H1 (cell line): Measurements from ENCODE around the gene KNOP1. TPM values are rescaled to one million over a fixed set of nuclear protein-coding genes. Genes with fewer than 3 reads are reported as not detected.

Experiments used
- CTCF ChIA-PET: fragments of 300-600 bp; sonication (Branson Sonifier 250); formaldehyde crosslinking; loops from one replicate; lab custom pipeline; 2021; ENCODE audit not compliant: partially characterized antibody; lab: Charles Lee
- POLR2A ChIA-PET: fragments of 300-600 bp; sonication (Branson Sonifier 250); formaldehyde crosslinking; loops from one replicate; lab custom pipeline; 2021; ENCODE audit warnings: inconsistent platforms; ENCODE audit not compliant: partially characterized antibody; lab: Charles Lee
- DNase-seq, 2 experiments: peaks; one replicate each; pipeline versions ENCODE4 v3.0.0 to v3.0.0-alpha.2; 2010 to 2022; ENCODE audit warnings: low spot score in 2 of 2, low read depth in 1 of 2, mixed read lengths in 1 of 2
- FAIRE-seq: peaks from 2 replicates; lab custom pipeline; 2011; peaks lifted over from hg19 to GRCh38; lab: Jason Lieb, UNC
- H2AFZ ChIP-seq: 2 replicates; pipeline ENCODE4 v1.8.1; 2012; ENCODE audit warnings: low read length, inconsistent platforms
- H2AK5ac ChIP-seq: 2 replicates; pipeline ENCODE4 v1.6.1; 2013; ENCODE audit warnings: low read depth, low read length
- H2BK120ac ChIP-seq: replicated peaks from 2 replicates; pipeline ENCODE3; 2013; ENCODE audit warnings: low read depth, low read length, inconsistent platforms
- H2BK12ac ChIP-seq: 2 replicates; pipeline ENCODE4 v1.6.1; 2013; ENCODE audit warnings: low read depth, low read length
- H2BK15ac ChIP-seq: 2 replicates; pipeline ENCODE4 v1.6.1; 2013; ENCODE audit warnings: low read length
- H2BK20ac ChIP-seq: 2 replicates; pipeline ENCODE4 v1.6.1; 2013; ENCODE audit warnings: low read length
- H2BK5ac ChIP-seq: 2 replicates; pipeline ENCODE4 v1.6.1; 2013; ENCODE audit warnings: low read depth, low read length
- H3K14ac ChIP-seq: 2 replicates; pipeline ENCODE4 v1.6.1; 2013; ENCODE audit warnings: inconsistent platforms; ENCODE audit not compliant: insufficient read length
- H3K18ac ChIP-seq: 2 replicates; pipeline ENCODE4 v1.6.1; 2013; ENCODE audit warnings: low read length; ENCODE audit errors: extremely low read depth
- H3K23ac ChIP-seq: 2 replicates; pipeline ENCODE4 v1.6.1; 2013; ENCODE audit warnings: inconsistent platforms; ENCODE audit not compliant: insufficient read length
- H3K23me2 ChIP-seq: 2 replicates; pipeline ENCODE4 v1.6.1; 2013; ENCODE audit warnings: low read depth, low read length
- H3K27ac ChIP-seq: 2 replicates; pipeline ENCODE4 v1.6.1; 2011; ENCODE audit warnings: low read depth, low read length, inconsistent platforms
- H3K27me3 ChIP-seq, 4 experiments: replicated peaks in 1 of 4; 1 replicate in 1 of 4; 2 replicates in 3 of 4; pipeline versions ENCODE4 v1.6.1 to v1.8.1; 2011 to 2013; ENCODE audit warnings: low read length in 3 of 4, mild to moderate bottlenecking in 3 of 4, inconsistent platforms in 2 of 4, mixed read lengths in 2 of 4, moderate library complexity in 1 of 4; ENCODE audit not compliant: control insufficient read depth in 3 of 4, insufficient read depth in 3 of 4; ENCODE audit errors: extremely low read depth in 1 of 4
- H3K36me3 ChIP-seq, 4 experiments: 2 replicates each; pipeline versions ENCODE4 v1.6.1 to v1.8.1; 2011 to 2013; ENCODE audit warnings: mild to moderate bottlenecking in 4 of 4, low read length in 3 of 4, moderate library complexity in 2 of 4, control low read depth in 1 of 4, inconsistent platforms in 1 of 4; ENCODE audit not compliant: insufficient read depth in 4 of 4, control insufficient read depth in 2 of 4
- H3K4ac ChIP-seq: replicated peaks from 2 replicates; pipeline ENCODE3; 2013; ENCODE audit warnings: low read length, low read depth, mixed read lengths, inconsistent platforms; ENCODE audit not compliant: insufficient read length
- H3K4me1 ChIP-seq, 4 experiments: replicated peaks in 1 of 4; 1 replicate in 1 of 4; 2 replicates in 3 of 4; pipeline versions ENCODE4 v1.6.1 to v1.8.1; 2011 to 2013; ENCODE audit warnings: low read length in 3 of 4, inconsistent platforms in 2 of 4, mixed read lengths in 1 of 4; ENCODE audit not compliant: insufficient read depth in 4 of 4, control insufficient read depth in 3 of 4
- H3K4me2 ChIP-seq, 2 experiments: 2 replicates each; pipeline versions ENCODE4 v1.6.1 to v1.8.1; 2011 to 2013; ENCODE audit warnings: low read depth in 2 of 2, low read length in 2 of 2, control low read depth in 1 of 2, inconsistent platforms in 1 of 2, mild to moderate bottlenecking in 1 of 2; ENCODE audit not compliant: insufficient read depth in 1 of 2
- H3K4me3 ChIP-seq, 4 experiments: fragments of 200-600, 300-600 bp in 1 of 4; sonication (generic), shearing (Covaris generic), sonication (Bioruptor Twin) in 1 of 4; 2 replicates each; pipeline versions ENCODE4 v1.5.1 to v1.8.1; 2011 to 2016; ENCODE audit warnings: low read length in 4 of 4, low read depth in 3 of 4, control low read depth in 2 of 4, inconsistent platforms in 2 of 4, mild to moderate bottlenecking in 2 of 4, mixed read lengths in 1 of 4, moderate library complexity in 1 of 4; ENCODE audit not compliant: insufficient read depth in 2 of 4; ENCODE audit errors: extremely low read depth in 1 of 4
- H3K56ac ChIP-seq: replicated peaks from 2 replicates; pipeline ENCODE3; 2013; ENCODE audit warnings: low read depth, mild to moderate bottlenecking, mixed read lengths, low read length, inconsistent platforms; ENCODE audit not compliant: insufficient read length
- H3K79me1 ChIP-seq: 2 replicates; pipeline ENCODE4 v1.6.1; 2013; ENCODE audit warnings: low read depth, low read length, control low read depth
- H3K79me2 ChIP-seq, 2 experiments: 2 replicates each; pipeline versions ENCODE4 v1.6.1 to v1.8.1; 2012 to 2013; ENCODE audit warnings: low read length in 2 of 2, mild to moderate bottlenecking in 2 of 2, inconsistent platforms in 1 of 2; ENCODE audit not compliant: insufficient read depth in 2 of 2, control insufficient read depth in 1 of 2
- H3K9ac ChIP-seq, 4 experiments: replicated peaks in 1 of 4; 1 replicate in 1 of 4; 2 replicates in 3 of 4; pipeline versions ENCODE4 v1.6.1 to v1.8.1; 2011 to 2013; ENCODE audit warnings: low read depth in 3 of 4, low read length in 3 of 4, control low read depth in 2 of 4, mild to moderate bottlenecking in 2 of 4, moderate library complexity in 2 of 4, inconsistent platforms in 1 of 4; ENCODE audit errors: extremely low read depth in 1 of 4
- H3K9me3 ChIP-seq, 2 experiments: 2 replicates each; pipeline versions ENCODE4 v1.6.1 to v1.8.1; 2012 to 2013; ENCODE audit warnings: mild to moderate bottlenecking in 2 of 2, moderate library complexity in 2 of 2, control low read depth in 1 of 2, inconsistent platforms in 1 of 2, low read depth in 1 of 2, low read length in 1 of 2, mixed read lengths in 1 of 2; ENCODE audit not compliant: insufficient read depth in 2 of 2
- H4K20me1 ChIP-seq, 2 experiments: replicated peaks in 1 of 2; 2 replicates each; pipeline versions ENCODE3 to v1.8.1; 2011 to 2013; ENCODE audit warnings: inconsistent platforms in 2 of 2, low read length in 2 of 2, mild to moderate bottlenecking in 1 of 2; ENCODE audit not compliant: insufficient read depth in 2 of 2, control insufficient read depth in 1 of 2
- H4K5ac ChIP-seq: 2 replicates; pipeline ENCODE4 v1.6.1; 2013; ENCODE audit warnings: low read length, low read depth, mixed read lengths, inconsistent platforms; ENCODE audit not compliant: insufficient read length
- H4K8ac ChIP-seq: 2 replicates; pipeline ENCODE4 v1.8.0; 2013; ENCODE audit warnings: mild to moderate bottlenecking, moderate library complexity, low read length, inconsistent platforms; ENCODE audit not compliant: insufficient read depth; ENCODE audit errors: extremely low read depth
- H4K91ac ChIP-seq: replicated peaks from 2 replicates; pipeline ENCODE3; 2013; ENCODE audit warnings: low read length, mixed read lengths, inconsistent platforms; ENCODE audit not compliant: insufficient read length
- BCL11A ChIP-seq, 2 experiments: IDR thresholded peaks; one replicate each; pipeline ENCODE4 v1.6.1; 2011; ENCODE audit warnings: low read depth in 2 of 2, low read length in 2 of 2, mild to moderate bottlenecking in 2 of 2
- GTF2F1 ChIP-seq: IDR thresholded peaks from 2 replicates; pipeline ENCODE4 v1.6.1; 2012; ENCODE audit warnings: low read depth, low read length, improper control_type of control experiment, borderline replicate concordance
- HDAC2 ChIP-seq, 2 experiments: fragments of 300-600 bp in 1 of 2; sonication (generic) in 1 of 2; IDR thresholded peaks; 2 replicates each; pipeline ENCODE4 v1.6.1; 2011 to 2012; ENCODE audit warnings: low read depth in 2 of 2, low read length in 2 of 2, mild to moderate bottlenecking in 2 of 2, moderate library complexity in 2 of 2, borderline replicate concordance in 1 of 2, inconsistent platforms in 1 of 2
- RFX5 ChIP-seq: IDR thresholded peaks from 2 replicates; pipeline ENCODE4 v1.6.1; 2011; ENCODE audit warnings: low read depth, low read length, improper control_type of control experiment, borderline replicate concordance
- RNF2 ChIP-seq: fragments of 200-900, 300-1000 bp; sonication (generic); IDR thresholded peaks from 2 replicates; pipeline ENCODE4 v1.7.1; 2016; ENCODE audit warnings: borderline replicate concordance, low read depth, mild to moderate bottlenecking, antibody characterized with exemption, low read length; ENCODE audit not compliant: poor library complexity, severe bottlenecking; ENCODE audit errors: missing control alignments
- RXRA ChIP-seq: IDR thresholded peaks from 2 replicates; pipeline ENCODE4 v1.6.1; 2011; ENCODE audit warnings: low read depth, mild to moderate bottlenecking, low read length, moderate library complexity; ENCODE audit not compliant: insufficient read depth
- TBP ChIP-seq: IDR thresholded peaks from 2 replicates; pipeline ENCODE4 v1.6.1; 2011; ENCODE audit warnings: low read depth, low read length, improper control_type of control experiment
- WGBS, 2 experiments: shearing (Covaris generic) in 1 of 2; methylation state at CpG; one replicate each; pipeline versions ENCODE4 v1.1.6 to v1.1.7; 2013 to 2015; ENCODE audit warnings: low lambda C conversion rate in 2 of 2, mixed read lengths in 2 of 2, inconsistent platforms in 1 of 2, low coverage in 1 of 2, missing lambda C conversion rate in 1 of 2; ENCODE audit not compliant: insufficient replicate concordance in 2 of 2, insufficient coverage in 1 of 2, insufficient read length in 1 of 2; ENCODE audit errors: extremely low coverage in 1 of 2, missing lambda C conversion rate in 1 of 2; 5-methylcytosine and 5-hydroxymethylcytosine counted together
- polyA plus RNA-seq, 7 experiments: library from polyadenylated mRNA; depleted of rRNA in 3 of 7; stranded (reverse) in 5 of 7; unstranded in 2 of 7; fragments of >200 nt in 5 of 7; fragments of 200-250 nt in 2 of 7; gene quantifications; 1 replicate in 5 of 7; 2 replicates in 1 of 7; 4 replicates in 1 of 7; pipeline versions ENCODE4 v1.2.1 to v1.2.3, GENCODE V29; 2011 to 2013; ENCODE audit warnings: missing spikeins in 2 of 7, mixed read lengths in 2 of 7
- total RNA-seq: library from RNA; stranded (reverse); fragmentation: NEBNext Ultra II Directional; extraction: Animal tissue kit (Norgen Biotek cat#: 25700); gene quantifications from 2 replicates; pipeline ENCODE4 v1.2.1, GENCODE V29; 2021

The KNOP1 gene
- total and polyA plus RNA-seq, 2 of the 8 experiments (the other 6 are each of a cell fraction or from before 2014, with no cell fraction given) = 21.6 to 87.9 TPM

- no peaks in the 10 kb centered on the region for H3K4me1 ChIP-seq
- H2BK12ac ChIP-seq = no peak overlapping the region
- DNase-seq = no peak
- H3K36me3 ChIP-seq = peaks cover 0 to 18% (median 9%) of the 10 kb centered on the region in 4 experiments; a peak in 5 of 8 replicates
- CTCF ChIA-PET = no interaction called here
- FAIRE-seq = no peak
- no peak overlapping the region for H2AFZ ChIP-seq
- 90% methylated on average over 1 of the region's 1 CpG; no CpG with 5 or more reads in 1 of the 2 experiments for WGBS, 2 experiments
- POLR2A ChIA-PET = no interaction called here
- H4K20me1 ChIP-seq = no peaks in the 10 kb centered on the region
- H3K4ac ChIP-seq = no peak overlapping the region
- peaks cover 0 to 10% of the 10 kb centered on the region in 2 experiments; a peak in 2 of 4 replicates for H3K9me3 ChIP-seq
- H3K79me2 ChIP-seq = no peaks in the 10 kb centered on the region
- H3K27ac ChIP-seq = no peak overlapping the region
- no peaks in the 10 kb centered on the region for H3K27me3 ChIP-seq
- no peak overlapping the region for H2BK15ac ChIP-seq
- no peak overlapping the region for H4K5ac ChIP-seq
- no peak overlapping the region for H4K8ac ChIP-seq
- H2BK5ac ChIP-seq = no peak overlapping the region
- H3K56ac ChIP-seq = no peak overlapping the region
- H2BK120ac ChIP-seq = no peak overlapping the region
- H3K9ac ChIP-seq = no peak overlapping the region
- no peak overlapping the region for H3K4me2 ChIP-seq
- TF ChIP-seq RFX5 (no peak), RNF2 (no peak), GTF2F1 (no peak), BCL11A (IDR thresholded peaks at IDR 0.05; ENCODE audit: low read depth in 2 of 2, low read length in 2 of 2) (no peak), HDAC2 (IDR thresholded peaks at IDR 0.05; ENCODE audit: borderline replicate concordance in 1 of 2, low read depth in 2 of 2, low read length in 2 of 2) (no peak), RXRA (no peak), TBP (no peak)
- H2BK20ac ChIP-seq = no peak overlapping the region
- H3K23me2 ChIP-seq = no peaks in the 10 kb centered on the region
- no peak overlapping the region for H4K91ac ChIP-seq
- H3K23ac ChIP-seq = no peak overlapping the region
- no peak overlapping the region for H3K4me3 ChIP-seq
- no peak overlapping the region for H3K18ac ChIP-seq
- H2AK5ac ChIP-seq = no peak overlapping the region
- no peak overlapping the region for H3K14ac ChIP-seq
- H3K79me1 ChIP-seq = no peaks in the 10 kb centered on the region
Observed at GRCh38 chr16:19660432-19660831, 57.6 kb downstream of the KNOP1 start.
